ENCODE measurements around the gene FIBCD1.

Gene FIBCD1

GRCh38 chr9:130930804-130931349 is 8.2 kb downstream of the FIBCD1 start:
- Histone ChIP-seq H2AFZ (no peak overlapping the region), H3K36me3 (ENCODE audit: control insufficient read depth, insufficient read depth, low read length) (no peaks in the 10 kb centered on the region), H3K27ac (no peak overlapping the region), H3K4me3 (ENCODE audit: low read depth, low read length) (no peak overlapping the region), H3K27me3 (ENCODE audit: control insufficient read depth, insufficient read depth, low read length) (no peaks in the 10 kb centered on the region), H3K9me3 (ENCODE audit: control insufficient read depth, low read length) (no peaks in the 10 kb centered on the region), H3K4me1 (peaks cover 16% of the 10 kb centered on the region), H3K9ac (no peak overlapping the region), H3K79me2 (no peaks in the 10 kb centered on the region), H3K4me2 (ENCODE audit: low read length) (no peak overlapping the region)
- no peak for TF ChIP-seq CTCF (IDR thresholded peaks at IDR 0.05)

GRCh38 chr9:130930132-130930803 is 8.8 kb downstream of the FIBCD1 start:
- no peak overlapping the region for H3K9ac ChIP-seq
- no peaks in the 10 kb centered on the region for H3K36me3 ChIP-seq (ENCODE audit: control insufficient read depth, insufficient read depth, low read length)
- peak overlapping the region; percentile 60 for H2AFZ ChIP-seq
- H3K4me1 ChIP-seq = peaks cover 16% of the 10 kb centered on the region
- H3K4me2 ChIP-seq (ENCODE audit: low read length) = no peak overlapping the region
- TF ChIP-seq CTCF (IDR thresholded peaks at IDR 0.05) = no peak
- no peaks in the 10 kb centered on the region for H3K27me3 ChIP-seq (ENCODE audit: control insufficient read depth, insufficient read depth, low read length)
- H3K79me2 ChIP-seq = no peaks in the 10 kb centered on the region
- peak overlapping the region; percentile 71 for H3K27ac ChIP-seq
- no peak overlapping the region for H3K4me3 ChIP-seq (ENCODE audit: low read depth, low read length)
- H3K9me3 ChIP-seq (ENCODE audit: control insufficient read depth, low read length) = no peaks in the 10 kb centered on the region

- TF ChIP-seq CTCF (IDR thresholded peaks at IDR 0.05) = no peak
- no peak overlapping the region for H3K4me2 ChIP-seq (ENCODE audit: low read length)
- H3K27ac ChIP-seq = peak overlapping the region; percentile 71
- H3K9ac ChIP-seq = no peak overlapping the region
- no peak overlapping the region for H3K4me3 ChIP-seq (ENCODE audit: low read depth, low read length)
- H2AFZ ChIP-seq = peak overlapping the region; percentile 60
- H3K27me3 ChIP-seq (ENCODE audit: control insufficient read depth, insufficient read depth, low read length) = no peaks in the 10 kb centered on the region
- no peaks in the 10 kb centered on the region for H3K79me2 ChIP-seq
- H3K9me3 ChIP-seq (ENCODE audit: control insufficient read depth, low read length) = no peaks in the 10 kb centered on the region
- no peaks in the 10 kb centered on the region for H3K36me3 ChIP-seq (ENCODE audit: control insufficient read depth, insufficient read depth, low read length)
- H3K4me1 ChIP-seq = peaks cover 16% of the 10 kb centered on the region
These were observed 9.4 kb downstream of the FIBCD1 start for GRCh38 chr9:130929571-130930038.

GRCh38 chr9:130927995-130928900 is 10.8 kb downstream of the FIBCD1 start:
- H3K4me3 ChIP-seq (ENCODE audit: low read depth, low read length) = no peak overlapping the region
- no peak overlapping the region for H3K9ac ChIP-seq
- no peaks in the 10 kb centered on the region for H3K79me2 ChIP-seq
- H3K27ac ChIP-seq = peak overlapping the region; percentile 71
- H2AFZ ChIP-seq = peak overlapping the region; percentile 38
- no peaks in the 10 kb centered on the region for H3K27me3 ChIP-seq (ENCODE audit: control insufficient read depth, insufficient read depth, low read length)
- H3K4me2 ChIP-seq (ENCODE audit: low read length) = no peak overlapping the region
- H3K36me3 ChIP-seq (ENCODE audit: control insufficient read depth, insufficient read depth, low read length) = no peaks in the 10 kb centered on the region
- no peaks in the 10 kb centered on the region for H3K9me3 ChIP-seq (ENCODE audit: control insufficient read depth, low read length)
- H3K4me1 ChIP-seq = peaks cover 16% of the 10 kb centered on the region
- TF ChIP-seq CTCF (IDR thresholded peaks at IDR 0.05) = no peak
